Measurements from ENCODE around the gene MAD2L2.

Gene MAD2L2

GRCh38 chr1:11713095-11713494 lies 32.1 kb upstream of the MAD2L2 start:
- no peaks in the 10 kb centered on the region for H3K9me3 Mint-ChIP-seq
- intact Hi-C loops (cut with micrococcal nuclease), result no loop called here
- H3K36me3 Mint-ChIP-seq (ENCODE audit: low read depth), result no peaks in the 10 kb centered on the region
- peaks cover 5% of the 10 kb centered on the region for H3K4me1 Mint-ChIP-seq (ENCODE audit: low read depth)
- H3K4me3 Mint-ChIP-seq, result no peak overlapping the region
- peaks cover 22% of the 10 kb centered on the region for H3K27me3 Mint-ChIP-seq
- no peak overlapping the region for H3K27ac Mint-ChIP-seq

- Mint-ChIP-seq H3K36me3 (ENCODE audit: low read depth) (no peaks in the 10 kb centered on the region), H3K9me3 (no peaks in the 10 kb centered on the region), H3K27ac (no peak overlapping the region), H3K27me3 (peaks cover 30% of the 10 kb centered on the region), H3K4me1 (ENCODE audit: low read depth) (peaks cover 11% of the 10 kb centered on the region), H3K4me3 (no peak overlapping the region)
- intact Hi-C loops (cut with micrococcal nuclease), result no loop called here
Observed at GRCh38 chr1:11712285-11712684, 31.3 kb upstream of the MAD2L2 start.

- intact Hi-C loops (cut with micrococcal nuclease), result loop anchor here (2.0 kb wide), 1 partner anchor 61 kb away; no protein-coding TSS in a partner anchor
- Mint-ChIP-seq H3K27me3 (peaks cover 32% of the 10 kb centered on the region), H3K36me3 (ENCODE audit: low read depth) (no peaks in the 10 kb centered on the region)
Observed at GRCh38 chr1:11711490-11711889, 30.5 kb upstream of the MAD2L2 start.

GRCh38 chr1:11708554-11709350 lies 27.8 kb upstream of the MAD2L2 start:
- intact Hi-C loops (cut with micrococcal nuclease), result no loop called here
- no peaks in the 10 kb centered on the region for H3K36me3 Mint-ChIP-seq (ENCODE audit: low read depth)
- no peak overlapping the region for H3K4me3 Mint-ChIP-seq
- H3K27ac Mint-ChIP-seq, result no peak overlapping the region
- no peaks in the 10 kb centered on the region for H3K9me3 Mint-ChIP-seq
- H3K27me3 Mint-ChIP-seq, result peaks cover 38% of the 10 kb centered on the region
- H3K4me1 Mint-ChIP-seq (ENCODE audit: low read depth), result peaks cover 16% of the 10 kb centered on the region

More at GRCh38 chr1:11711490-11711889, 30.5 kb upstream of the MAD2L2 start:
- Mint-ChIP-seq H3K27ac (no peak overlapping the region), H3K4me1 (ENCODE audit: low read depth) (peaks cover 11% of the 10 kb centered on the region), H3K4me3 (no peak overlapping the region), H3K9me3 (no peaks in the 10 kb centered on the region)

- H3K4me1 Mint-ChIP-seq (ENCODE audit: low read depth), result peaks cover 25% of the 10 kb centered on the region
- no peak overlapping the region for H3K4me3 Mint-ChIP-seq
- peaks cover 36% of the 10 kb centered on the region for H3K27me3 Mint-ChIP-seq
- H3K36me3 Mint-ChIP-seq (ENCODE audit: low read depth), result no peaks in the 10 kb centered on the region
- H3K9me3 Mint-ChIP-seq, result no peaks in the 10 kb centered on the region
- intact Hi-C loops (cut with micrococcal nuclease), result no loop called here
- H3K27ac Mint-ChIP-seq, result no peak overlapping the region
Observed at GRCh38 chr1:11707621-11708276, 26.8 kb upstream of the MAD2L2 start.

GRCh38 chr1:11706292-11706691 lies 25.3 kb upstream of the MAD2L2 start:
- no peak overlapping the region for H3K4me3 Mint-ChIP-seq
- H3K36me3 Mint-ChIP-seq (ENCODE audit: low read depth), result no peaks in the 10 kb centered on the region
- intact Hi-C loops (cut with micrococcal nuclease), result no loop called here
- no peak overlapping the region for H3K27ac Mint-ChIP-seq
- no peaks in the 10 kb centered on the region for H3K9me3 Mint-ChIP-seq
- peaks cover 25% of the 10 kb centered on the region for H3K4me1 Mint-ChIP-seq (ENCODE audit: low read depth)
- H3K27me3 Mint-ChIP-seq, result peaks cover 35% of the 10 kb centered on the region

GRCh38 chr1:11705596-11705995 lies 24.6 kb upstream of the MAD2L2 start:
- H3K9me3 Mint-ChIP-seq, result no peaks in the 10 kb centered on the region

GRCh38 chr1:11704691-11705475 lies 23.9 kb upstream of the MAD2L2 start:
- Mint-ChIP-seq H3K9me3 (no peaks in the 10 kb centered on the region), H3K4me1 (ENCODE audit: low read depth) (peaks cover 25% of the 10 kb centered on the region), H3K36me3 (ENCODE audit: low read depth) (no peaks in the 10 kb centered on the region), H3K27me3 (peaks cover 42% of the 10 kb centered on the region), H3K27ac (no peak overlapping the region), H3K4me3 (no peak overlapping the region)
- intact Hi-C loops (cut with micrococcal nuclease), result no loop called here

More at GRCh38 chr1:11705596-11705995, 24.6 kb upstream of the MAD2L2 start:
- intact Hi-C loops (cut with micrococcal nuclease), result no loop called here
- Mint-ChIP-seq H3K27ac (no peak overlapping the region), H3K4me3 (no peak overlapping the region), H3K27me3 (peaks cover 42% of the 10 kb centered on the region), H3K36me3 (ENCODE audit: low read depth) (no peaks in the 10 kb centered on the region), H3K4me1 (ENCODE audit: low read depth) (peaks cover 25% of the 10 kb centered on the region)

- intact Hi-C loops (cut with micrococcal nuclease), result no loop called here
- Mint-ChIP-seq H3K27me3 (peaks cover 35% of the 10 kb centered on the region), H3K9me3 (no peaks in the 10 kb centered on the region), H3K36me3 (ENCODE audit: low read depth) (no peaks in the 10 kb centered on the region), H3K4me1 (ENCODE audit: low read depth) (peaks cover 25% of the 10 kb centered on the region), H3K4me3 (no peak overlapping the region), H3K27ac (no peak overlapping the region)
Observed at GRCh38 chr1:11704194-11704529, 23.2 kb upstream of the MAD2L2 start.

- intact Hi-C loops (cut with micrococcal nuclease), result no loop called here
- Mint-ChIP-seq H3K4me1 (ENCODE audit: low read depth) (peaks cover 21% of the 10 kb centered on the region), H3K9me3 (no peaks in the 10 kb centered on the region), H3K4me3 (no peak overlapping the region), H3K27ac (no peak overlapping the region), H3K36me3 (ENCODE audit: low read depth) (no peaks in the 10 kb centered on the region), H3K27me3 (peaks cover 32% of the 10 kb centered on the region)
Observed at GRCh38 chr1:11703357-11704193, 22.6 kb upstream of the MAD2L2 start.

- H3K27ac Mint-ChIP-seq, result no peak overlapping the region
- H3K4me1 Mint-ChIP-seq (ENCODE audit: low read depth), result peaks cover 14% of the 10 kb centered on the region
- peaks cover 31% of the 10 kb centered on the region for H3K27me3 Mint-ChIP-seq
- H3K9me3 Mint-ChIP-seq, result no peaks in the 10 kb centered on the region
- intact Hi-C loops (cut with micrococcal nuclease), result no loop called here
- no peak overlapping the region for H3K4me3 Mint-ChIP-seq
- no peaks in the 10 kb centered on the region for H3K36me3 Mint-ChIP-seq (ENCODE audit: low read depth)
Observed at GRCh38 chr1:11701981-11702803, 21.2 kb upstream of the MAD2L2 start.

GRCh38 chr1:11701551-11701961 lies 20.6 kb upstream of the MAD2L2 start:
- no peaks in the 10 kb centered on the region for H3K9me3 Mint-ChIP-seq
- H3K36me3 Mint-ChIP-seq (ENCODE audit: low read depth), result no peaks in the 10 kb centered on the region
- intact Hi-C loops (cut with micrococcal nuclease), result no loop called here
- H3K27me3 Mint-ChIP-seq, result peaks cover 33% of the 10 kb centered on the region
- no peak overlapping the region for H3K4me3 Mint-ChIP-seq
- peaks cover 14% of the 10 kb centered on the region for H3K4me1 Mint-ChIP-seq (ENCODE audit: low read depth)
- H3K27ac Mint-ChIP-seq, result no peak overlapping the region

All from dendritic cell treated with granulocyte-macrophage colony-stimulating factor and Interleukin-4, amounts not matched to agents 40 ng/mL and 50 ng/mL, for 4 days (primary cell).